ENCODE measurements around the gene CACYBP.
A peak's percentile ranks its signal among the peaks of the same experiment; 100 is the strongest.
"Not testable (repeated sequence)": the region's sequence is repeated elsewhere in the genome, so short reads cannot be mapped to it uniquely, and the experiment has no call there.

Gene CACYBP

GRCh38 chr1:175015243-175015642 lies 15.5 kb downstream of the CACYBP start:
- DNase-seq = no peak

GRCh38 chr1:175019524-175019923 lies 19.8 kb downstream of the CACYBP start:
- no peak for DNase-seq

- DNase-seq = peak; percentile 95
These were observed 23.5 kb downstream of the CACYBP start, which contains the start of gene MRPS14 for GRCh38 chr1:175023043-175023921. MRPS14 (minus strand) TSS chr1:175023425; CDS start chr1:175023408, 17 bp downstream.

GRCh38 chr1:175023922-175024242 lies 24.1 kb downstream of the CACYBP start:
- not testable (repeated sequence) for DNase-seq

GRCh38 chr1:175024773-175025172 lies 25.0 kb downstream of the CACYBP start:
- DNase-seq = no peak

GRCh38 chr1:175033953-175034352 lies 34.2 kb downstream of the CACYBP start:
- DNase-seq = no peak

GRCh38 chr1:175034775-175035174 lies 35.0 kb downstream of the CACYBP start:
- no peak for DNase-seq

GRCh38 chr1:175035865-175036264 lies 36.1 kb downstream of the CACYBP start:
- no peak for DNase-seq

- DNase-seq = no peak
These were observed 36.7 kb downstream of the CACYBP start for GRCh38 chr1:175036476-175036875.

GRCh38 chr1:175037416-175037815 lies 37.7 kb downstream of the CACYBP start:
- DNase-seq = no peak

GRCh38 chr1:175040324-175040879 lies 40.7 kb downstream of the CACYBP start:
- no peak for DNase-seq

GRCh38 chr1:175042650-175043049 lies 42.9 kb downstream of the CACYBP start:
- DNase-seq = no peak

- DNase-seq = no peak
These were observed 44.1 kb downstream of the CACYBP start for GRCh38 chr1:175043824-175044223.

- DNase-seq = not testable (repeated sequence)
These were observed 44.8 kb downstream of the CACYBP start for GRCh38 chr1:175044591-175044990.

GRCh38 chr1:175045097-175045496 lies 45.4 kb downstream of the CACYBP start:
- DNase-seq = no peak

GRCh38 chr1:175045519-175045918 lies 45.8 kb downstream of the CACYBP start:
- DNase-seq = no peak

- DNase-seq = no peak
These were observed 51.2 kb downstream of the CACYBP start for GRCh38 chr1:175050992-175051391.

- DNase-seq = no peak
These were observed 55.0 kb downstream of the CACYBP start for GRCh38 chr1:175054736-175055135.

All from T1000 (cell line).